GM21576 (cell line): Measurements from ENCODE around the gene NLGN4X.

Experiments
- ATAC-seq: cut with Tn5 transposase; IDR thresholded peaks from one replicate; pipeline ENCODE4 v1.9.1; 2021; ENCODE audit warnings: mild to moderate bottlenecking, moderate library complexity; ENCODE audit not compliant: unreplicated experiment

NLGN4X gene

GRCh38 chrX:5876984-5877596, 351.6 kb downstream of the NLGN4X start:
- no peak for ATAC-seq

- no peak for ATAC-seq
Measured at GRCh38 chrX:5870238-5870637, 358.4 kb downstream of the NLGN4X start.

- no peak for ATAC-seq
Measured at GRCh38 chrX:5869786-5870185, 358.9 kb downstream of the NLGN4X start.

GRCh38 chrX:5867778-5868177, 360.9 kb downstream of the NLGN4X start:
- no peak for ATAC-seq

- ATAC-seq, result no peak
Measured at GRCh38 chrX:5857232-5857631, 371.4 kb downstream of the NLGN4X start.

GRCh38 chrX:5852941-5853340, 375.7 kb downstream of the NLGN4X start:
- ATAC-seq, result no peak

- no peak for ATAC-seq
Measured at GRCh38 chrX:5842601-5843000, 386.1 kb downstream of the NLGN4X start.
